GM23338 (cell line): Measurements from ENCODE around the gene USP50. TPM values are rescaled to one million over a fixed set of nuclear protein-coding genes. Genes with fewer than 3 reads are reported as not detected.

Experiments used
- CREB1 ChIP-seq: fragments of 250-450 bp; sonication (Bioruptor Pico); IDR thresholded peaks from 2 replicates; pipeline ENCODE4 v1.5.0; 2020; ENCODE audit warnings: low read depth, mild to moderate bottlenecking, moderate library complexity
- CTCF ChIP-seq, 2 experiments: fragments of 200-600 bp in 1 of 2; sonication (generic) in 1 of 2; conservative IDR thresholded peaks; 2 replicates each; pipeline versions ENCODE4 v1.5.1 to v1.6.1; 2016 to 2017; ENCODE audit warnings: antibody characterized with exemption in 2 of 2, low read depth in 2 of 2, mild to moderate bottlenecking in 2 of 2, moderate library complexity in 1 of 2
- EZH2 ChIP-seq: fragments of 200-600 bp; sonication (generic); IDR thresholded peaks from one replicate; pipeline ENCODE4 v1.8.0; 2017; ENCODE audit warnings: antibody characterized with exemption, mild to moderate bottlenecking, low read depth; ENCODE audit not compliant: unreplicated experiment
- EZH2phosphoT487 ChIP-seq: fragments of 200-600 bp; sonication (generic); IDR thresholded peaks from one replicate; pipeline ENCODE4 v1.8.1; 2018; ENCODE audit warnings: antibody characterized with exemption; ENCODE audit not compliant: unreplicated experiment
- JUNB ChIP-seq: IDR thresholded peaks from one replicate; pipeline ENCODE4 v1.6.1; 2016; ENCODE audit warnings: antibody characterized with exemption; ENCODE audit not compliant: unreplicated experiment
- NANOG ChIP-seq: IDR thresholded peaks from 2 replicates; pipeline ENCODE4 v1.6.1; 2016; ENCODE audit warnings: antibody characterized with exemption, borderline replicate concordance
- POLR2AphosphoS5 ChIP-seq: IDR thresholded peaks from 2 replicates; pipeline ENCODE4 v1.6.1; 2016; ENCODE audit warnings: antibody characterized with exemption, low read depth
- STAT1 ChIP-seq: IDR thresholded peaks from one replicate; pipeline ENCODE4 v1.6.1; 2016; ENCODE audit warnings: antibody characterized with exemption; ENCODE audit not compliant: unreplicated experiment
- ZNF114 ChIP-seq: fragments of 250-450 bp; sonication (Bioruptor Pico); IDR thresholded peaks from 2 replicates; pipeline ENCODE4 v1.5.0; 2020; ENCODE audit warnings: mild to moderate bottlenecking, moderate library complexity
- ZNF331 ChIP-seq: fragments of 250-450 bp; sonication (Bioruptor Pico); IDR thresholded peaks from 2 replicates; pipeline ENCODE4 v1.5.0; 2020; ENCODE audit warnings: low read depth, mild to moderate bottlenecking, moderate library complexity
- ZNF462 ChIP-seq: fragments of 250-450 bp; sonication (Bioruptor Pico); IDR thresholded peaks from 2 replicates; pipeline ENCODE4 v1.5.0; 2020; ENCODE audit warnings: mild to moderate bottlenecking, moderate library complexity
- polyA plus RNA-seq: library from polyadenylated mRNA; unstranded; fragments of >200 nt; fragmentation: Nextera tagmentation; extraction: Ambion mirVana; gene quantifications from 2 replicates; pipeline ENCODE4 v1.2.1, GENCODE V29; 2016
- total RNA-seq: library from RNA; depleted of rRNA; stranded (reverse); fragments of >200 nt; shearing (Covaris generic); gene quantifications from 2 replicates; pipeline ENCODE4 v1.2.3, GENCODE V29; 2014
- TF ChIP-seq, protein P1 (sequence below): IDR thresholded peaks from 2 replicates; pipeline ENCODE4 v1.6.1; 2016; ENCODE audit warnings: antibody characterized with exemption

The USP50 gene
- total and polyA plus RNA-seq, 2 experiments from 2014 or later: 6.3 TPM; not detected in 1

DNA sequence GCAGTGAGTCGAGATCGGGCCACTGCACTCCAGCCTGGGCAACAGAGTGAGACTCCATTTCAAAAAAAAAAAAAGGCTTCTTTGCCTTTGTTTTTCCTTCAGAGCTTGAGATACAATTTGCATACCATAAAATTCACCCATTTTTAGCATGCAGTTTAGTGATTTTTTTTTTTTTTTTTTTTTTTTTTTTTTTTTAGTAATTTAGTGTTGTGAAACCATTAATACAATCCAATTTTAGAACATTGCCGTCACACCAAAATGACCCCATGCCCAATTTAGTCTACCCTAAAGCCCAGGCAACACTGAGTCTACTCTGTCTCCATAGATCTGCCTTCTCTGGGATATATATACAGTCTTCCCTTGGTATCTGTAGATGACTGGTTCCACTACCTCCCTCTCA lies 61.1 kb downstream of the USP50 start (continued):
- TF ChIP-seq ZNF462 (CRISPR knock-in tag): no peak
- TF ChIP-seq EZH2: no peak
- TF ChIP-seq CTCF (conservative IDR thresholded peaks at IDR 0.05; ENCODE audit: low read depth in 2 of 2): no peak
- TF ChIP-seq STAT1: no peak
- TF ChIP-seq ZNF114: no peak
- TF ChIP-seq EZH2phosphoT487: no peak
- TF ChIP-seq, protein P1, sequence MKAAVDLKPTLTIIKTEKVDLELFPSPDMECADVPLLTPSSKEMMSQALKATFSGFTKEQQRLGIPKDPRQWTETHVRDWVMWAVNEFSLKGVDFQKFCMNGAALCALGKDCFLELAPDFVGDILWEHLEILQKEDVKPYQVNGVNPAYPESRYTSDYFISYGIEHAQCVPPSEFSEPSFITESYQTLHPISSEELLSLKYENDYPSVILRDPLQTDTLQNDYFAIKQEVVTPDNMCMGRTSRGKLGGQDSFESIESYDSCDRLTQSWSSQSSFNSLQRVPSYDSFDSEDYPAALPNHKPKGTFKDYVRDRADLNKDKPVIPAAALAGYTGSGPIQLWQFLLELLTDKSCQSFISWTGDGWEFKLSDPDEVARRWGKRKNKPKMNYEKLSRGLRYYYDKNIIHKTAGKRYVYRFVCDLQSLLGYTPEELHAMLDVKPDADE: no peak
- no peak for TF ChIP-seq ZNF331 (CRISPR knock-in tag)
- TF ChIP-seq POLR2AphosphoS5: no peak
- TF ChIP-seq NANOG: no peak
- TF ChIP-seq JUNB: no peak
- TF ChIP-seq CREB1 (CRISPR knock-in tag): no peak
